Chondrocyte (in vitro differentiated cells): Measurements from ENCODE around the gene C14orf39. TPM values are rescaled to one million over a fixed set of nuclear protein-coding genes. Genes with fewer than 3 reads are reported as not detected.

Source experiments
- DNase-seq: peaks from one replicate; pipeline ENCODE4 v3.0.0; 2021; ENCODE audit warnings: mixed read lengths, low spot score
- H3K27ac Mint-ChIP-seq: one replicate; pipeline ENCODE4 v1.8.0; 2021; ENCODE audit warnings: mild to moderate bottlenecking, moderate library complexity, mixed read lengths; ENCODE audit not compliant: unreplicated experiment
- H3K27me3 Mint-ChIP-seq: 2 replicates; pipeline ENCODE4 v1.8.0; 2021; ENCODE audit warnings: low read depth, mixed read lengths
- H3K36me3 Mint-ChIP-seq: 2 replicates; pipeline ENCODE4 v1.8.0; 2021; ENCODE audit warnings: low read depth, mixed read lengths
- H3K4me1 Mint-ChIP-seq: 2 replicates; pipeline ENCODE4 v1.8.0; 2021; ENCODE audit warnings: low read depth, mild to moderate bottlenecking, mixed read lengths
- H3K4me3 Mint-ChIP-seq: one replicate; pipeline ENCODE4 v1.8.0; 2021; ENCODE audit warnings: mild to moderate bottlenecking, moderate library complexity, mixed read lengths; ENCODE audit not compliant: unreplicated experiment
- H3K9me3 Mint-ChIP-seq: 2 replicates; pipeline ENCODE4 v1.8.0; 2021; ENCODE audit warnings: low read depth, mixed read lengths
- CTCF ChIP-seq: fragments of 200-600 bp; sonication (generic); IDR thresholded peaks from 2 replicates; pipeline ENCODE4 v1.5.0; 2021; ENCODE audit warnings: antibody characterized with exemption, mild to moderate bottlenecking, moderate library complexity
- total RNA-seq: library from RNA; stranded (reverse); gene quantifications from 3 replicates; pipeline ENCODE4 v1.2.1, GENCODE V29; 2021

Gene C14orf39
- total RNA-seq, 1 donor from 2014 or later, result 0.60 TPM

GRCh38 chr14:60508707-60509437 is 23.0 kb upstream of the C14orf39 start, which contains the start of gene SIX6:
Gene SIX6, plus strand, starts transcription at chr14:60509146. Its CDS starts 253 bp downstream, at chr14:60509399.
- Mint-ChIP-seq H3K9me3 (no peaks in the 10 kb centered on the region), H3K4me1 (peaks cover 19% of the 10 kb centered on the region), H3K4me3 (peak within 1 kb of the TSS; percentile 40), H3K27ac (no peak within 1 kb of the TSS), H3K36me3 (peaks cover 2% of the 10 kb centered on the region), H3K27me3 (peaks cover 83% of the 10 kb centered on the region)
- no peak for DNase-seq
- no peak for TF ChIP-seq CTCF

- Mint-ChIP-seq H3K27me3 (peaks cover 84% of the 10 kb centered on the region), H3K4me1 (peaks cover 19% of the 10 kb centered on the region), H3K9me3 (no peaks in the 10 kb centered on the region), H3K36me3 (peaks cover 2% of the 10 kb centered on the region), H3K4me3 (no peak overlapping the region), H3K27ac (no peak overlapping the region)
- no peak for DNase-seq
- no peak for TF ChIP-seq CTCF
Observed at GRCh38 chr14:60508363-60508706, 22.5 kb upstream of the C14orf39 start.

GRCh38 chr14:60506985-60507829 is 21.3 kb upstream of the C14orf39 start:
- no peaks in the 10 kb centered on the region for H3K9me3 Mint-ChIP-seq
- no peak for DNase-seq
- H3K4me1 Mint-ChIP-seq, result peaks cover 19% of the 10 kb centered on the region
- TF ChIP-seq CTCF, result no peak
- no peak overlapping the region for H3K27ac Mint-ChIP-seq
- H3K36me3 Mint-ChIP-seq, result peaks cover 2% of the 10 kb centered on the region
- H3K4me3 Mint-ChIP-seq, result no peak overlapping the region
- H3K27me3 Mint-ChIP-seq, result peaks cover 84% of the 10 kb centered on the region

GRCh38 chr14:60506462-60506984 is 20.7 kb upstream of the C14orf39 start:
- H3K27me3 Mint-ChIP-seq, result peaks cover 83% of the 10 kb centered on the region
- TF ChIP-seq CTCF, result no peak
- H3K4me1 Mint-ChIP-seq, result peaks cover 19% of the 10 kb centered on the region
- DNase-seq, result no peak
- no peaks in the 10 kb centered on the region for H3K9me3 Mint-ChIP-seq
- H3K36me3 Mint-ChIP-seq, result peaks cover 2% of the 10 kb centered on the region
- no peak overlapping the region for H3K4me3 Mint-ChIP-seq
- H3K27ac Mint-ChIP-seq, result no peak overlapping the region

- no peak for DNase-seq
- Mint-ChIP-seq H3K36me3 (peaks cover 2% of the 10 kb centered on the region), H3K27me3 (peaks cover 85% of the 10 kb centered on the region)
Observed at GRCh38 chr14:60506010-60506409, 20.1 kb upstream of the C14orf39 start.

More at GRCh38 chr14:60506010-60506409, 20.1 kb upstream of the C14orf39 start:
- Mint-ChIP-seq H3K4me1 (peaks cover 17% of the 10 kb centered on the region), H3K9me3 (no peaks in the 10 kb centered on the region), H3K27ac (no peak overlapping the region), H3K4me3 (no peak overlapping the region)
- TF ChIP-seq CTCF, result no peak
